H9 (cell line): Measurements from ENCODE around the gene FHOD3. TPM values are rescaled to one million over a fixed set of nuclear protein-coding genes. Genes with fewer than 3 reads are reported as not detected.

ENCODE experiments used
- DNase-seq: peaks from one replicate; pipeline ENCODE4 v3.0.0-alpha.2; 2017
- H2AFZ ChIP-seq: one replicate; pipeline ENCODE4 v1.6.1; 2013; ENCODE audit warnings: mild to moderate bottlenecking, low read length, control low read depth, moderate library complexity
- H2AK5ac ChIP-seq: 2 replicates; pipeline ENCODE4 v1.6.1; 2013; ENCODE audit warnings: low read length, control low read depth, mixed read lengths; ENCODE audit not compliant: insufficient read length
- H2BK120ac ChIP-seq: one replicate; pipeline ENCODE4 v1.6.1; 2013; ENCODE audit warnings: low read depth, mild to moderate bottlenecking, low read length, control low read depth, inconsistent platforms; ENCODE audit not compliant: poor library complexity, severe bottlenecking
- H2BK12ac ChIP-seq: 2 replicates; pipeline ENCODE4 v1.6.1; 2013; ENCODE audit warnings: low read length, control low read depth, mixed read lengths, low read depth; ENCODE audit not compliant: insufficient read length
- H2BK15ac ChIP-seq: 2 replicates; pipeline ENCODE4 v1.6.1; 2013; ENCODE audit warnings: low read depth, low read length, control low read depth
- H2BK20ac ChIP-seq: one replicate; pipeline ENCODE4 v1.6.1; 2013; ENCODE audit warnings: low read depth, mild to moderate bottlenecking, low read length, control low read depth, inconsistent platforms; ENCODE audit not compliant: poor library complexity, severe bottlenecking
- H2BK5ac ChIP-seq: 2 replicates; pipeline ENCODE4 v1.6.1; 2013; ENCODE audit warnings: low read length, control low read depth, mixed read lengths; ENCODE audit not compliant: insufficient read length
- H3K14ac ChIP-seq: 2 replicates; pipeline ENCODE4 v1.6.1; 2013; ENCODE audit warnings: low read length, control low read depth; ENCODE audit not compliant: insufficient read depth
- H3K18ac ChIP-seq: 2 replicates; pipeline ENCODE4 v1.6.1; 2013; ENCODE audit warnings: low read depth, mild to moderate bottlenecking, mixed read lengths, low read length, control low read depth; ENCODE audit not compliant: insufficient read length
- H3K23ac ChIP-seq: 2 replicates; pipeline ENCODE4 v1.6.1; 2013; ENCODE audit warnings: low read length, control low read depth, mixed read lengths, low read depth; ENCODE audit not compliant: insufficient read length
- H3K23me2 ChIP-seq: 2 replicates; pipeline ENCODE4 v1.6.1; 2013; ENCODE audit warnings: low read depth, mild to moderate bottlenecking, mixed read lengths, low read length, control low read depth; ENCODE audit not compliant: insufficient read length, poor library complexity, severe bottlenecking
- H3K27ac ChIP-seq: 2 replicates; pipeline ENCODE4 v1.5.1; 2013; ENCODE audit warnings: low read length, control low read depth, mixed read lengths, low read depth; ENCODE audit not compliant: insufficient read length
- H3K27me3 ChIP-seq: 2 replicates; pipeline ENCODE4 v1.6.1; 2013; ENCODE audit warnings: low read length, control low read depth, inconsistent platforms; ENCODE audit not compliant: insufficient read depth
- H3K4ac ChIP-seq: 2 replicates; pipeline ENCODE4 v1.6.1; 2013; ENCODE audit warnings: low read depth, mild to moderate bottlenecking, control low read depth, inconsistent platforms, low read length, moderate library complexity
- H3K4me1 ChIP-seq: 2 replicates; pipeline ENCODE4 v1.6.1; 2013; ENCODE audit warnings: low read length, control low read depth, inconsistent platforms; ENCODE audit not compliant: insufficient read depth
- H3K4me2 ChIP-seq: 2 replicates; pipeline ENCODE4 v1.6.1; 2013; ENCODE audit warnings: low read length, control low read depth, mixed read lengths; ENCODE audit not compliant: insufficient read length, insufficient read depth
- H3K56ac ChIP-seq: 2 replicates; pipeline ENCODE4 v1.6.1; 2013; ENCODE audit warnings: low read depth, mild to moderate bottlenecking, mixed read lengths, low read length, control low read depth; ENCODE audit not compliant: insufficient read length
- H3K79me1 ChIP-seq: 2 replicates; pipeline ENCODE4 v1.6.1; 2013; ENCODE audit warnings: low read depth, mild to moderate bottlenecking, moderate library complexity, low read length, control low read depth, inconsistent platforms; ENCODE audit not compliant: insufficient read depth, poor library complexity, severe bottlenecking
- H3K79me2 ChIP-seq: 2 replicates; pipeline ENCODE4 v1.6.1; 2013; ENCODE audit warnings: low read length, control low read depth, inconsistent platforms; ENCODE audit not compliant: insufficient read depth
- H3K9ac ChIP-seq: 2 replicates; pipeline ENCODE4 v1.6.1; 2013; ENCODE audit warnings: low read length, control low read depth, mixed read lengths; ENCODE audit not compliant: insufficient read length; ENCODE audit errors: extremely low read depth
- H3K9me3 ChIP-seq: one replicate; pipeline ENCODE4 v1.6.1; 2013; ENCODE audit warnings: low read depth, low read length, inconsistent platforms; ENCODE audit not compliant: control insufficient read depth
- H3T11ph ChIP-seq: one replicate; pipeline ENCODE4 v1.6.1; 2013; ENCODE audit warnings: mild to moderate bottlenecking, low read length, control low read depth, inconsistent platforms
- H4K20me1 ChIP-seq: one replicate; pipeline ENCODE4 v1.6.1; 2013; ENCODE audit not compliant: control insufficient read depth, insufficient read length, insufficient read depth
- H4K5ac ChIP-seq: 2 replicates; pipeline ENCODE4 v1.6.1; 2013; ENCODE audit warnings: low read depth, mild to moderate bottlenecking, mixed read lengths, low read length, control low read depth; ENCODE audit not compliant: insufficient read length
- H4K8ac ChIP-seq: replicated peaks from 2 replicates; pipeline ENCODE4 v1.6.1; 2013; ENCODE audit warnings: low read length, control low read depth, mixed read lengths, low read depth; ENCODE audit not compliant: insufficient read length
- H4K91ac ChIP-seq: 2 replicates; pipeline ENCODE4 v1.6.1; 2013; ENCODE audit warnings: low read depth, mild to moderate bottlenecking, moderate library complexity, mixed read lengths, low read length, control low read depth; ENCODE audit not compliant: insufficient read length
- H3K27ac Mint-ChIP-seq, 3 experiments: 2 replicates in 2 of 3; 3 replicates in 1 of 3; pipeline ENCODE4 v1.8.0; 2020 to 2021; ENCODE audit warnings: mixed read lengths in 3 of 3, mild to moderate bottlenecking in 1 of 3, moderate library complexity in 1 of 3
- H3K27me3 Mint-ChIP-seq: 2 replicates; pipeline ENCODE4 v1.8.0; 2021; ENCODE audit warnings: low read depth, mild to moderate bottlenecking, moderate library complexity, mixed read lengths
- H3K36me3 Mint-ChIP-seq, 3 experiments: 2 replicates in 2 of 3; 3 replicates in 1 of 3; pipeline ENCODE4 v1.8.0; 2020 to 2021; ENCODE audit warnings: low read depth in 3 of 3, mixed read lengths in 3 of 3; ENCODE audit not compliant: insufficient read depth in 1 of 3
- H3K4me1 Mint-ChIP-seq, 2 experiments: 2 replicates each; pipeline ENCODE4 v1.8.0; 2020; ENCODE audit warnings: mixed read lengths in 2 of 2
- H3K4me3 Mint-ChIP-seq, 2 experiments: 2 replicates in 1 of 2; 3 replicates in 1 of 2; pipeline ENCODE4 v1.8.0; 2020 to 2021; ENCODE audit warnings: mild to moderate bottlenecking in 2 of 2, mixed read lengths in 2 of 2, moderate library complexity in 1 of 2
- H3K9me3 Mint-ChIP-seq, 2 experiments: 2 replicates in 1 of 2; 3 replicates in 1 of 2; pipeline ENCODE4 v1.8.0; 2020; ENCODE audit warnings: mild to moderate bottlenecking in 2 of 2, mixed read lengths in 2 of 2, moderate library complexity in 1 of 2
- WGBS: extraction: QIAGEN DNeasy Blood & Tissue Kit; methylation state at CpG from one replicate; pipeline ENCODE4 v1.1.7; 2013; ENCODE audit warnings: missing lambda C conversion rate, low lambda C conversion rate, mixed read lengths; ENCODE audit not compliant: insufficient read length; ENCODE audit errors: extremely low coverage; 5-methylcytosine and 5-hydroxymethylcytosine counted together
- total RNA-seq: library from RNA; stranded (reverse); gene quantifications from 2 replicates; pipeline ENCODE4 v1.2.1, GENCODE V29; 2021
- TF ChIP-seq, protein P1 (sequence below): fragments of 200-600 bp; sonication (generic); conservative IDR thresholded peaks from 3 replicates; pipeline ENCODE4 v1.8.0; 2021; ENCODE audit warnings: antibody characterized with exemption, mild to moderate bottlenecking

Gene FHOD3
- total RNA-seq, 1 experiment from 2014 or later: 8.0 TPM

GRCh38 chr18:36378205-36378604 is 80.7 kb downstream of the FHOD3 start:
- no peaks in the 10 kb centered on the region for H3K79me2 ChIP-seq
- H2BK5ac ChIP-seq: no peak overlapping the region
- H3K23me2 ChIP-seq: no peaks in the 10 kb centered on the region
- no peak overlapping the region for H3K18ac ChIP-seq
- H2BK120ac ChIP-seq: no peak overlapping the region
- H3K27ac Mint-ChIP-seq: no peak overlapping the region
- H3K9me3 Mint-ChIP-seq: no peaks in the 10 kb centered on the region
- H3K27ac ChIP-seq: no peak overlapping the region
- no peak for DNase-seq
- no peak overlapping the region for H3K23ac ChIP-seq
- H3K27me3 Mint-ChIP-seq: peaks cover 2% of the 10 kb centered on the region
- WGBS: no CpG with 5 or more reads among the region's 2 CpGs
- H4K8ac ChIP-seq: no peak overlapping the region
- no peak overlapping the region for H4K5ac ChIP-seq
- H3K9ac ChIP-seq: no peak overlapping the region
- no peak overlapping the region for H3K4me3 Mint-ChIP-seq
- H3K4me2 ChIP-seq: no peak overlapping the region
- H3T11ph ChIP-seq: no peak overlapping the region
- no peak overlapping the region for H2BK15ac ChIP-seq
- TF ChIP-seq, protein P1, sequence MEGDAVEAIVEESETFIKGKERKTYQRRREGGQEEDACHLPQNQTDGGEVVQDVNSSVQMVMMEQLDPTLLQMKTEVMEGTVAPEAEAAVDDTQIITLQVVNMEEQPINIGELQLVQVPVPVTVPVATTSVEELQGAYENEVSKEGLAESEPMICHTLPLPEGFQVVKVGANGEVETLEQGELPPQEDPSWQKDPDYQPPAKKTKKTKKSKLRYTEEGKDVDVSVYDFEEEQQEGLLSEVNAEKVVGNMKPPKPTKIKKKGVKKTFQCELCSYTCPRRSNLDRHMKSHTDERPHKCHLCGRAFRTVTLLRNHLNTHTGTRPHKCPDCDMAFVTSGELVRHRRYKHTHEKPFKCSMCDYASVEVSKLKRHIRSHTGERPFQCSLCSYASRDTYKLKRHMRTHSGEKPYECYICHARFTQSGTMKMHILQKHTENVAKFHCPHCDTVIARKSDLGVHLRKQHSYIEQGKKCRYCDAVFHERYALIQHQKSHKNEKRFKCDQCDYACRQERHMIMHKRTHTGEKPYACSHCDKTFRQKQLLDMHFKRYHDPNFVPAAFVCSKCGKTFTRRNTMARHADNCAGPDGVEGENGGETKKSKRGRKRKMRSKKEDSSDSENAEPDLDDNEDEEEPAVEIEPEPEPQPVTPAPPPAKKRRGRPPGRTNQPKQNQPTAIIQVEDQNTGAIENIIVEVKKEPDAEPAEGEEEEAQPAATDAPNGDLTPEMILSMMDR: no peak
- peaks cover 5 to 6% of the 10 kb centered on the region in 2 experiments for H3K4me1 Mint-ChIP-seq
- H3K36me3 Mint-ChIP-seq: no peaks in the 10 kb centered on the region
- H4K20me1 ChIP-seq: no peaks in the 10 kb centered on the region
- H3K79me1 ChIP-seq: no peaks in the 10 kb centered on the region
- no peak overlapping the region for H3K56ac ChIP-seq
- H4K91ac ChIP-seq: no peak overlapping the region
- H2BK20ac ChIP-seq: no peak overlapping the region
- no peak overlapping the region for H2BK12ac ChIP-seq
- no peak overlapping the region for H2AK5ac ChIP-seq
- H3K4ac ChIP-seq: no peak overlapping the region
- no peak overlapping the region for H2AFZ ChIP-seq
- H3K27me3 ChIP-seq: no peaks in the 10 kb centered on the region
- H3K9me3 ChIP-seq: no peaks in the 10 kb centered on the region
- no peaks in the 10 kb centered on the region for H3K4me1 ChIP-seq
- H3K14ac ChIP-seq: no peak overlapping the region
